SK-MEL-5 (cell line): ENCODE data around the gene ELAC2. TPM values are rescaled to one million over a fixed set of nuclear protein-coding genes. Genes with fewer than 3 reads are reported as not detected.

ENCODE experiments used
- DNase-seq: peaks from one replicate; pipeline ENCODE4 v3.0.0-alpha.2; 2016; ENCODE audit warnings: low read depth, low spot score
- in situ Hi-C: cut with HindIII; loops from 2 replicates; pipeline ENCODE4 v1.10.0; 2016; ENCODE audit warnings: low sequenced_read_pairs, high pct_unique_total_duplicates, low pct_unique_long_range_greater_than_20kb
- total RNA-seq: library from RNA; depleted of rRNA; stranded (reverse); fragments of >200 nt; shearing (Covaris generic); gene quantifications from 2 replicates; pipeline ENCODE4 v1.2.3, GENCODE V29; 2014

The ELAC2 gene
- total RNA-seq, 1 experiment from 2014 or later, result 73.4 TPM

GRCh38 chr17:12977008-12977751 is 40.6 kb downstream of the ELAC2 start:
- DNase-seq, result no peak
- in situ Hi-C loops, result no loop called here

DNA sequence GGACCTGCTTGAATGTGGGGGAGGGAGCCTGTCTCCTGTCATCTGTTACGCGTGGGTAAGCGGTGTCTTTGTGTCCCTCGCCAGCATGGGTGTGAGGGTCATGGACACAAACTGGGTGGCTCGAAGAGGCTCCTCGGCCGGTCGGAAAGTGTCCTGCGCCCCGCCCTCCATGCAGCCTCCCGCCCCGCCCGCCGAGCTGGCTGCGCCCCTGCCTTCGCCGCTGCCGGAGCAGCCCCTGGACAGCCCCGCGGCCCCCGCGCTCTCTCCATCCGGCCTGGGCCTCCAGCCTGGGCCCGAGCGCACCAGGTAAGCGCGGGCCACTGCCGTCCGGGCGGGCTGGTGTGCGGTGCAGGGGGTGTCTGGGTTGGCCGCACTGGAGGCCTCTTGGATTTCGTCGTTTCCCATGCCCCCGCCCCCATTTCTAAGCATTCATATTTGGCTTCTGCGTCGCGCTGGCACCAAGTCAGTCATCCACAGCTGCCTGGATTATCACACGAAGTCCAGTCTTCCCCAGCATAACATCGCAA is 43.8 kb downstream of the ELAC2 start:
- DNase-seq, result no peak
- in situ Hi-C loops, result no loop called here

GRCh38 chr17:12973496-12974004 is 44.3 kb downstream of the ELAC2 start:
- DNase-seq, result no peak
- in situ Hi-C loops, result no loop called here

GRCh38 chr17:12967962-12968361 is 49.9 kb downstream of the ELAC2 start:
- in situ Hi-C loops, result no loop called here

GRCh38 chr17:12966413-12966812 is 51.4 kb downstream of the ELAC2 start:
- DNase-seq, result no peak
- in situ Hi-C loops, result no loop called here

More at GRCh38 chr17:12967962-12968361, 49.9 kb downstream of the ELAC2 start:
- DNase-seq, result no peak

- DNase-seq, result no peak
- in situ Hi-C loops, result no loop called here
Measured at GRCh38 chr17:12965988-12966387, 51.8 kb downstream of the ELAC2 start.

GRCh38 chr17:12964840-12965239 is 53.0 kb downstream of the ELAC2 start:
- in situ Hi-C loops, result no loop called here
- DNase-seq, result no peak

GRCh38 chr17:12964162-12964561 is 53.7 kb downstream of the ELAC2 start:
- DNase-seq, result no peak
- in situ Hi-C loops, result no loop called here

- no peak for DNase-seq
- in situ Hi-C loops, result no loop called here
Measured at GRCh38 chr17:12963505-12963904, 54.3 kb downstream of the ELAC2 start.

DNA sequence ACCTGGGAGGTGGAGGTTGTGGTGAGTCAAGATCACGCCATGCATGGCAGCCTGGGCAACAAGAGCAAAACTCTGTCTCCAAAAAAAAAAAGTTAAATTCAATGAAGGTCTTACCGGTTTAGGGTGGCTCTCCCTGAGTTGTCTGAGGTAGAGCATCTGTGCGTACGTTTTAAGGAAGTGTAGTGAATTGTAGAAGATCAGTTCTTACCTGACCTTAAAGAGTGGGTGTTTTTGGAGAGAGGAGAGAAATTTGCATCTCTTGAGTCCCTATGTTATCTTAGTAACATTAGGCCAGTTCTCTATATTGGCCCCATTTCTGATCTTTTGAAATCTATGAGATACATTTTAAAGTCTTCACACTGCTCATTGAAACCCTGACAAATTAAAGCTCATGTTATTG is 56.2 kb downstream of the ELAC2 start:
- in situ Hi-C loops, result no loop called here
- DNase-seq, result no peak

GRCh38 chr17:12959441-12959840 is 58.4 kb downstream of the ELAC2 start:
- DNase-seq, result no peak
- in situ Hi-C loops, result no loop called here

DNA sequence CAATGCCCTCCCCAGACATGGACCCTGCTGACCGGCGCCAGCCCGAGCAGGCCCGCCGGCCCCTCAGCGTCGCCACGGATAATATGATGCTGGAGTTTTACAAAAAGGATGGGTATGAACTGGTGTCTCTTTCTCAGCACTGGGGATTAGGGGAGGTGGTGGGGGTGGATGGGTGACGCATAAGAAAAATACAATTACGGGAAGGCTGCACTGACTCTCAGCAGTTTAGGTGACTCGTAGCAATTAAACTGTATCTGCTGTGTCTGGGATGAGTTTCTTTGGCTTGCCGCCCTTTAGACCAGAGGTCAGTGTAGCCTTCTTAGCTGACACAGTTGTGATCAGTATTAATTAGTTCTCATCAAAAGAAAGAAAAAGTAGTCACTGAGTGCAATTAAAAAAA is 59.0 kb downstream of the ELAC2 start:
- no peak for DNase-seq
- in situ Hi-C loops, result no loop called here

DNA sequence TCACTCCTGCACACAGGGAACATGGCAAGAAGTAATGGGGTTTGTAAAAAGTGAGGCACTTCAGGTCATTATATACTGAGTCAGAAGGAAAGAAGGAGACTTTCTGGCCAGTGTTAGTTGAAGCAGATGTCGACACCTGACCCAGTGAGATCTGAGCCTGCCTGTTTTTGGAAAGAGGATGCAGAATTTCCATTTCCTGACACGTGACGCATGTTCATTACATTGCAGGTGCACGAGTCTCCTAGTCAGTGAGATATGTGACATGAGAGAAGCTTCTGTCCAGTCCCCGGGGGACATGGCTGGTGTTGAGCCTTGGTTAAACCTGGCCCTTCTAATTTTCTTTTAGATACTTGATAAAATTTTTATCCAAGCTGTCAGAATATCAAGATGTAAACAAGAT is 62.3 kb downstream of the ELAC2 start:
- in situ Hi-C loops, result no loop called here
- DNase-seq, result no peak

GRCh38 chr17:12953156-12953555 is 64.7 kb downstream of the ELAC2 start:
- DNase-seq, result no peak
- in situ Hi-C loops, result no loop called here

DNA sequence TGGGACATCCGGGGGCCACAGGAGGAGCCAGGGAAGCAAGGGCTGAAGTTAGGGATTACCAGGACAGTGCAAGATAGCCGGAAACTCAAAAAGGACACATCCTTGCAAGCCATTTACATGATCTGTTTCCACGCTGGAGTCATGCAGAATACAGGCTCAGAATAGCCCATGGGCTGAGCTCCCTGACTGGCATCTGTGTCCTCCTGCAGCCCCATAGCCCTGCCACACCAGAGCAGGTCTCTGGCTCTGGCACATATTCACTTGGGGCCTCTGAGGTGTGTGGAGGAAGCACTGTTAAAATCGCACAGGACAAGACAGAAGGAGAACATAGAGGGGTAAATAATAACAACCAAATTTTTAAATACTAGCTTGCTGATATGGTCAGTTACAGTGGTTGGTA is 65.8 kb downstream of the ELAC2 start:
- in situ Hi-C loops, result no loop called here
- no peak for DNase-seq

- no peak for DNase-seq
- in situ Hi-C loops, result no loop called here
Measured at GRCh38 chr17:12947047-12947446, 70.8 kb downstream of the ELAC2 start.
